HG03378 (cell line): ENCODE measurements around the gene CCDC14.
"Not testable (repeated sequence)": the region's sequence is repeated elsewhere in the genome, so short reads cannot be mapped to it uniquely, and the experiment has no call there.

Experiments
- ATAC-seq: cut with Tn5 transposase; IDR thresholded peaks from one replicate; pipeline ENCODE4 v1.9.1; 2021; ENCODE audit warnings: mild to moderate bottlenecking, moderate library complexity; ENCODE audit not compliant: unreplicated experiment

Gene CCDC14, protein sequence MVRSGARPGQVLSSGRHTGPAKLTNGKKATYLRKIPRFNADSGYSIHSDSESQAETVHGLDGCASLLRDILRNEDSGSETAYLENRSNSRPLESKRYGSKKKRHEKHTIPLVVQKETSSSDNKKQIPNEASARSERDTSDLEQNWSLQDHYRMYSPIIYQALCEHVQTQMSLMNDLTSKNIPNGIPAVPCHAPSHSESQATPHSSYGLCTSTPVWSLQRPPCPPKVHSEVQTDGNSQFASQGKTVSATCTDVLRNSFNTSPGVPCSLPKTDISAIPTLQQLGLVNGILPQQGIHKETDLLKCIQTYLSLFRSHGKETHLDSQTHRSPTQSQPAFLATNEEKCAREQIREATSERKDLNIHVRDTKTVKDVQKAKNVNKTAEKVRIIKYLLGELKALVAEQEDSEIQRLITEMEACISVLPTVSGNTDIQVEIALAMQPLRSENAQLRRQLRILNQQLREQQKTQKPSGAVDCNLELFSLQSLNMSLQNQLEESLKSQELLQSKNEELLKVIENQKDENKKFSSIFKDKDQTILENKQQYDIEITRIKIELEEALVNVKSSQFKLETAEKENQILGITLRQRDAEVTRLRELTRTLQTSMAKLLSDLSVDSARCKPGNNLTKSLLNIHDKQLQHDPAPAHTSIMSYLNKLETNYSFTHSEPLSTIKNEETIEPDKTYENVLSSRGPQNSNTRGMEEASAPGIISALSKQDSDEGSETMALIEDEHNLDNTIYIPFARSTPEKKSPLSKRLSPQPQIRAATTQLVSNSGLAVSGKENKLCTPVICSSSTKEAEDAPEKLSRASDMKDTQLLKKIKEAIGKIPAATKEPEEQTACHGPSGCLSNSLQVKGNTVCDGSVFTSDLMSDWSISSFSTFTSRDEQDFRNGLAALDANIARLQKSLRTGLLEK

DNA sequence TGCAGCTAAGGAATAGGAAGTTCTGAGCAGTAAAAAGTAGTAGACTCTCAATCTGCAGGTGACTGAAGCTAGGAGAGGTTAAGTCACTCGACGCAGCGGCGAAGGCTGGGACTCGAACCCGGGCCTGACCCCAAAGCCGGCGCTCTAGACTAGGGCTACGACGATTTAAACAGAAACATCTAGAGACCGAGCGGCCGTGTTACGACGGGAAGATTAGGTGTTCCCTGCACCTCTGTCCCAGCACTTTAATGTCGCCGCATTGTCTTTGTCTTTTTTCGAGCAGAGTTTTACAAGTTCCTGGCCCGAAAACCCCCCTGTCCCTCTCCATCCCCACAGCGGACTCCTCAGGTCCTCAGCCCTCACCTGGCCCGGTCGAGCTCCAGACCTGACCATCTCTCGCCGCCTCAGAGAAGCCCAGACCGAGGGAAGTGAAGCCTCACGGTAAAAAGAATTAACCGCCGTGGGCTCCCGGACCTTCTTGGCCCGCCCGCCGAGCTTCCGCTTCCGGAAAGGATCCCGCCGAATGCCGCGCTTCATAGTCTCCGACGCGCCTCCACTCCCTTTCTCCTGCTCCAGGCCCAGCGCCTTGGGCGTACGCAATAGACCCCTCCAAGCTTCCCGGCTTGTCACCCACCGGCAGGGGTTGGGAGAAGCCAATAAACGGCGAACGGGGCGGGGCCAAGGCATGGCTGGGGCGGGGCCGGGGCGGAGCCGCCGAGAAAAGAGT is at the start of gene CCDC14:
CCDC14 (minus strand) TSS at position 449 of the 727 bp plus-strand sequence; CDS start at position 393, 56 bp downstream.
- ATAC-seq = peak; percentile 74

DNA sequence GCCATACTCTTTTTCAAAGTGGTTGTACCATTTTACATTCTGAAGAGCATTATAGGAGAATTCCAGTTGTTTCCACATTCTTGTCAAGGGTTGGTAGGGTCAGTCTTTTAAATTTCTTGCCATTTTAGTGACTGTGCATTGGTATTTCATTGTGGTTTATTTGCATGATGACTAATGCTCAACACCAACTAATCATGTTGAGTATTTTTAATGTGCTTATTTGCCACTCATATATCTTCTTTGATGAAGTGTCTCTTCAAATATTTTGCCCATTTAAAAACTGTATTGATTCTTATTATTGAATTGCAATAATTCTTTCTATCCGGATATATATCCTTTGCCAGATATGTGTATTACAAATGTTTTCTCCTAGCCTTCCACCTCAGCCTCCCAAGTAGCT is 47.3 kb upstream of the CCDC14 start:
- not testable (repeated sequence) for ATAC-seq

DNA sequence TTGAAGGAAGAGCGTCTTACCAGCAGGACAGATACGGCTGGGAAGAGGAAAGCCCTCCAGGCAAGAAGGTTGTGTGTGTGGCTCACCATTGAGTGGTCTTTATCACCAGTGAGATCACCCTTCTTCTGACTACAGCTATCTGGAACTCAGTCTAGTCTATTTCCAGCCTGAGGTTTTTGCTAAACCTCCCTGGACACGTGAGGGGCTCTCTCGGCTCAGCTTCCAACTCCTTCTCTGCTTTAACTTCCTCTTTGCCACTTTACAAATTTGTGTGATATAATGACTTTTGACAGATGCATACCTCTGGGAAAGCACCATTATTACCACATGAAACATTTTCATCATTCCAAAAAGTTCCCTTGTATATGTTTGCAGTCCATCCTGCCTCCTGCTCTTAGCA is 46.2 kb upstream of the CCDC14 start:
- no peak for ATAC-seq

DNA sequence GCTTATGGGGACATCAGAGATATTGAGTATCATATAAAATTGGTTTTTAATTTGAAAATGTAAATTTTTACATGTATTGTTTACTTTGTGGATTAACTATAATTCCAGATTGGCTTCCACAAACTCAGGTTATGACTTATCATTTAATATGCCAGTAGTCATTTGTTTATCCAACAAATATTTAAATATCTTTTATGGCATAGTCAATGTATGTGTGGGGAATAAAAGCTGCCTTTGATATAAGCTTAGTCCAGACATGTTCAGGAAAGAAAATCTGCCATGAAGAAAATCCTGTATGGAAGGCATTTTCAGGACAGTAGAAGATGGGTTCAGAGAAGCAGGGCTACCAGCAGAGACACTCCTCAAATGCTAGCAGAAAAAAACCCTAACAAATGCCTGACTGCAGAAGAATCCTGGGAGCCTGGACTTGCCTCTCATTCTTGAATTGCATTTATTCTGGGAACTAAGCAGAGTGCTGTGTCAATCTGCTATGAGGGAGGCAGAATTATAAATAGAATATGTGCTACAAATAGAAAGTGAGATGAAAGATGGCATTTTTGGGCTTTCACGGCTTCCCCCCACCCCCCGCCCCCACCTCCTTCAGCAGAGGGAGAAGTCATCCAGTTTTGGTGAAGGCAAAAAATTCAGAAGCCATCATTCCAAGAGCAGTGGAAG is 41.5 kb upstream of the CCDC14 start:
- ATAC-seq = not testable (repeated sequence)

DNA sequence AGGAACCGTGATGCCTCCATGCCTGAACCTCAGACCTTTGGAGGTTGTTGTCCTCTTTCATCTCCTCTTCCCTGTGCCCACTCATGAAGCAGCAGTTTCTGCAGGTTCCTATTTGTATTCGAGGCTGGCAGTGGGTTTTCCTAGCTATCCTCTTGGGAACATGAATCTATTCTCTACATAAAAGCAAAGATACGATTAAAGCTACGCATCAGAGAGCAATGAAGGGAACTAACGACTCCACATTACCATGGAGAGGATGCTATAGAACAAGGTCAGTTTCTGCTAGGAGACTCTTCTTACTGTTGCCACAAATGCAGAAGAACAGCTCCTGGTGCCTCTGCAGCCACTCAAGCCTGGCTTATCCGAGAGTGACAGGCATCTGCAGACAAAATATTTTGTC is 40.3 kb upstream of the CCDC14 start:
- not testable (repeated sequence) for ATAC-seq

DNA sequence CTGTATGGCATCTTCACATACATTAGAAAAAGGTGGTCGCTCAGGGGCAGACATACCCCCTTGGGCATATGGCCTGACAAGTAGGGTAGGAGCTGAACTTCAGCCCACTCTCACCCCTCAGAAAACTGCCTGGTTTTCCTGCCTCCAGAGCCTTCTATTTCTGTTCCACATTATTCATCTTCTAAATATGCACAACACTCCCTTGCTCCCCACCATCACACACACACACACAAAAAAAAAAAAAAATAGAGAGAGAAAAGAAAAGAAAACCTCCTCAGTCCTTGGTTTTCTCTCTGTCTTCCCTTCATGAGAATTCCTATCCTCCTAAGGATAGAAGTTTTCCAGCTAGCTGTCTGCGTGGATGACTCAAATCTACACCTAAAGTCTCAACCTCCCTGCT is 36.5 kb upstream of the CCDC14 start:
- no peak for ATAC-seq

DNA sequence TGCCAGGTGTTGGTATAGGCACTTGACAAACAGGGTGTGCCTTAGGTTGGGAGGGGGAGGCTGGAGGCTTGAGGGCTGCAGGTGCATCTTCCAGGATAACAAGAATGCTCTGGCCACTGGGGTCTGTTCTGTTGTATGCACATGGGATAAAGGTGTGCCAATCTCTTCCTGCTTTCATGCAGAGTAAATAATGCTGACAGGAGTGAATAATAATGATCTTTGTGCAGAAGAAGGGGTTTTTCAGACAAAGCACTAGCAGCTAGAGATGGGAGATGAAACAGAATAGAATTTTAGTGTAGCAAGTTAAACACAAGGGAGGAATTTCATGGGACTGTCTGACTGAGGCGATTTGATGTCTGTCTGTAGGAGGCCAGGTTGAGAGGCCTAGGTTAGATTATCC is 32.8 kb upstream of the CCDC14 start:
- no peak for ATAC-seq

DNA sequence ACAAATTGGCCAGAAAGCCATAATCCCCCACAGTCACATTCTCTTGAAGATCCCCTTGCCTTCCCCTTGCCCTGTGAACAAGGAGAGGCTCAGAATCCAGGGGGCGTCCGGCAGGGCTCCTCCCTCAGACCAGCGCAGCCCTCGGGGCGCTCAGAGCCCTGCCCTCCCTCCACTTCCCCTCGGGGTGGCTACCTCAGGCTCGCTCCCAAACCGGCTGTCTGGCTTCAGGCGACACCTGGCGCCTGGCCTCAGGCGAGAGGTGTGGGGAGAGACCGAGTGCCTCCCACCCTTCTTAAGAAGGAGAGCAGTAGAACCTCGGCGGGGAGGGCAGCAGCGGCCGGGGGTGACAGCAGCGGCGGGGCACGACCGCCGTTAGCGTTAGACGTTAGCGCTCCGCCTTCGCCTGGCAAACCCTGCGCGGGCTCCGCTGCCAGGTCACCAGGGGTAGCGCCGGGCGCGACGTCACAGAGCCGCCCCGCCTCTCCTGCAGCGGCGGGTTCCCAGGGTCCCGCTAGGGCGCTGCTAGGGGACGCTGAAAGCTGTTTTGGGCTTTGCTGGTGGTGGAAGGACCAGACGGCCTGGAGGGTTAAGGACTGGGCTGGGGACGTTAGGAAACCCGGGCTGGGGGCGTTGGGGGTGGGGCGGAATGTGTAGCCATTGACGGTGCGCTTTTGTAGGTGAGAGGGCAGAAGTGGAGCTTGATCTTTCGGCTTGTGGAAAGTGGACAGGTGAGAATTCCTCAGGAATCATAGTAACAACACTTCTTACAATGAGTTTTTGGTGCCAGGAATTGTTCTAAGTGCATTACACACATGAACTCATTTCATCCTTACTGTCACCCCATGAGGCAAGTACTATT is 30.9 kb upstream of the CCDC14 start, which contains the start of gene ROPN1:
ROPN1 (minus strand) TSS at position 395 of the 859 bp plus-strand sequence. CDS start 11,643 bp downstream, outside the sequence.
- ATAC-seq = not testable (repeated sequence)

DNA sequence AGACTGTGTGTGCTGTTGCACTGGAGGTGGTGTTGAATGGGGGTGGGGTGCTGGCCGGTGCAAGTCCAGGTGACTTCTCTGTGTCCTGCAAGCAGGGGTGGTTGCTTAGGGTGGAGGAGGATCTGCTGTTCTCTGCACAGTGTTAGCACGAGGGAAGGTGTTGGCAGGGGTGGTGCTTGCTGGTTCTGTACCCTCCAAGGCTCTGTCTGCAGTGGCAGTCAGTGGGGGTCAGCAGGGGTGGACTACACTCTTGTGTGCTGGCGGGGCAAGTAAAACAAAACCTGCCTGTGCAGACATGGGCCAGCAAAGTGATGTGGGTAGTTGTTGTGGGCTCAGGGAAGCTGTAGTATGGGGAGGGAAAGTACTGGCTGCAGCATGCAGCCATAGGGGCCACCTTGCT is 25.4 kb upstream of the CCDC14 start:
- ATAC-seq = no peak

DNA sequence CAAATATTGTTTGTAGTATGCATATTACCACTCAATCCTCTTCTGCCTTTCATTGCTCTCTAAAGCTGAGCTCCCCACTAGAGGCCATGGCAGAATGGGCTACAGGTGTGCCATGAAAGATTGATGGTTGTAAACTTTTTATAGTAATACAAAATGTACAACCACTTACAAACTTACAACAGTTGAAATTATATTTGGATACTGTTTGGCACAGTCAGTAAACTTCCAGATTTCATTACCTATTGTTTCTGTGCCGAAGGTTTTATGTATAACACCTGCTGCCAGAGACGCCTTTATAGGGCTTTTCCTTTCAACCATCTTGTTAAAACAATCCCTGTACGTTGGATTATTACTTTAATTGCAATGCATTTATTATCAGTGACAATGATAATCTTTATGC is 23.9 kb upstream of the CCDC14 start:
- no peak for ATAC-seq

DNA sequence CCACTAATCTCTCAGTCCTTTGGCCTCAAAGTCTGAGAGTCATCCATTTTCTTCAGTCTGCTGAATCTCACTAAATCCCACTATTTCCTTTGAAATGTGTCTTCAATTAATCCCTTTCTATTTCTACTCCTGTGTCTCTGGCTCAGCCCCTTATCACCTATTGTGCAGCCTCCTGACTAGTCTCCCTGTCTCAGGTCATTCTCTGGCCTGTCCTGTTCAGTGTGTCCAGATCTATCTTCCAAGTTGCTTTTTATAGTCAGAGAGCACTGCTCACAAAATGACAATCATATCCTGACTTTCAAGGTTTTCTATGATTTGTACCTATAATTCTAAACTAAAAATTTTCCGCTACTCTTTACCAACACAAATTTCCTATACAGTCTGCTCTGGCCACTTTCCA is 23.3 kb upstream of the CCDC14 start:
- ATAC-seq = no peak

DNA sequence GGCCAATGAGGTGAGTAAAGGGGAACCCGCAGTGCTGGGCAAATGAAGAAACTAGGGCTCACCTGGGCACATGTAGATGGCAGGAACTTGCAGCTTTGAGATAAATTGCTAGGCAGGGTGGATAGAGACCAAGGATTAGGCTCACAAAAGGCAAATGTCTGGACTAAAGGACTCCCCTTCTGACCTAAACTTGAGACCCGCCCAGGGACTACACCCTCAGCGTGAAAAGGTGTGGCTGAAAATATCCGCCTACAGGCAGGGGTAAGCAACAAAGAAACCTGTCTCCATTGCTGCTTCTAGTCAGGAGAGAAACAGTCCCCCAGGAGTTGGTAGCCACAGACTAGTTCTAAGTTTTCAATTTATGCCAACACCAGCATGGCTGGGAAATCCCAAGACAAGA is 20.3 kb upstream of the CCDC14 start:
- not testable (repeated sequence) for ATAC-seq

DNA sequence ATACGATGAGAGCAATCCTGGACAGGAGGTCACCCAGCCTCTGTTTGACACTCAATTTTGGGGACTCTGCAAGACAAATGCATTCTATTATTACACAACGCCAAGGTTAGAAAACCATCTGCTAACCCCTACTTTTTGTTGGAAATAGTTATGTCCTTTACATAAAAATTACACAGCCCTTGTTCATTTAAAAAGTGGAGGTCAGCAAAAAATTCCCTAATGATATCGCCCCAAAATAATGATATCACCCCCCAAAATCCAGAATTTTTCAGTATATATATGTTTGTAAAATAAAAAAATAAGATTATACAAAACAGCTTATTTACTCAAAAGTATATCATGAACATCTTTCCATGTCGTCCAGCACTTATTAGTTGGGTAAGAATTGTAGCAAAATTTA is 19.5 kb upstream of the CCDC14 start:
- no peak for ATAC-seq

DNA sequence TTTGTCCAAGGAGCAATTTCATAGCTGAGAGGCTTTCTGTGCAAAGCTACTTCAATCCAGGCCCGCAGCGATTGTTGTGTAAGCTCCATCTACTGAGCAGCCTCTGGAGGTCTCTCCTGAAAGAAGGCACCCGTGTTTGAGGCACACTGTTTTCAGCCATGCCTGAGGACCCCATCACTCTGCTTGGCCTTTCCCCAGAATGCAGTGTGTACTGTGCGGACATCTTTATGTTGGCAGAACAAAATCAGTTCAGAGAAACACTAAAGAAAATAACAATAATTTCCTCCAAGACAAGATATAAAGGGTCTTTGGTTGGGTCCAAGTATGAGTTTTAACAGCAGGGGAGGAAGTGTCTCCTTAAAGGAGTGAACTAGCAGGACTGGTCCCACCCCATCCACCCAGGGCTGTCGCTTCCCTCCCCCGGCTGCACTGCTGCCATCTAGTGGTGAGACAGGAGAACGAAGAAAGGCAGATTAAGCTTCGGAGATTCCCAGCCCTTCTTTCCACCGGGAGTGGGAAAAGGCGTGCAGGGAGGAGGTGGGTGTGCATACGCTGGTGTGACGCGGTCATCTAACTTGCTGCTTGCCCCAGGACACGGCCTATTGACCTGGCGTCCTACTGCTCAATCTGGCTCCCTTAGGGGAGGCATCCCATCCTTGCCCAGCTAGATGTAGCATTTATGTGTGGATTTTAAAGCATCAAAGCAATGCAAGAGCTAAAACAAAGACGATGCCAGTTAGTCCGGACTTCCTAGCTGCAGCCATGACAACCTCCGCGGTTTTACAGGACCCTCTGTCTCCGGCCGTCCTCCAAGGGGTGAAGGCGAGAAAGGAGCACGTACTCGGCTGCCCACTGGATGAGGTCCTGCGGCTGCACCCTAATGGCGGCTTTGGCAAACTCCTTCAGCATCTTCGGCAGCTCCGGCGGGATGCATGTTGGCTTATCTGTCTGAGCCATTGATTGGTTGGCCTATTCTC is 18.8 kb upstream of the CCDC14 start:
- ATAC-seq = not testable (repeated sequence)

DNA sequence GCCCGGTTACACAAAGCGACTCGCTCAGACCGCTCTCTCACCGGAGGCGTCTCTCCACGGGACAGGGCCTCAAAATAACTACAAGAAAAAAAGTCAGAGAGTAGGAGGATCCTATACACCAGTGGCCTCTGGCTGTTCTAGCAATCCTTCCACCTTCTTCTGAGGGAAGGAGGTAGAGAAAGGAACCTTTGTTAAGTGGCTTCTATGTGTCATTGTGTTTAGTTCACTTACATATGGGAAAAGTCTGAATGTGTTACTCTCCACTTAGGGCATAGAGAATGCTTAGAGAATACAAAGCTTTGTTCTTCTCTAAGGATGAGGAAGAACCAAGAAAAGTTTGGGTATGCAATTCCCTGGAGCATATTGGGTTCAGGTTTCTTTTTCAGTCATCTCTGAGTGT is 15.9 kb upstream of the CCDC14 start:
- not testable (repeated sequence) for ATAC-seq

DNA sequence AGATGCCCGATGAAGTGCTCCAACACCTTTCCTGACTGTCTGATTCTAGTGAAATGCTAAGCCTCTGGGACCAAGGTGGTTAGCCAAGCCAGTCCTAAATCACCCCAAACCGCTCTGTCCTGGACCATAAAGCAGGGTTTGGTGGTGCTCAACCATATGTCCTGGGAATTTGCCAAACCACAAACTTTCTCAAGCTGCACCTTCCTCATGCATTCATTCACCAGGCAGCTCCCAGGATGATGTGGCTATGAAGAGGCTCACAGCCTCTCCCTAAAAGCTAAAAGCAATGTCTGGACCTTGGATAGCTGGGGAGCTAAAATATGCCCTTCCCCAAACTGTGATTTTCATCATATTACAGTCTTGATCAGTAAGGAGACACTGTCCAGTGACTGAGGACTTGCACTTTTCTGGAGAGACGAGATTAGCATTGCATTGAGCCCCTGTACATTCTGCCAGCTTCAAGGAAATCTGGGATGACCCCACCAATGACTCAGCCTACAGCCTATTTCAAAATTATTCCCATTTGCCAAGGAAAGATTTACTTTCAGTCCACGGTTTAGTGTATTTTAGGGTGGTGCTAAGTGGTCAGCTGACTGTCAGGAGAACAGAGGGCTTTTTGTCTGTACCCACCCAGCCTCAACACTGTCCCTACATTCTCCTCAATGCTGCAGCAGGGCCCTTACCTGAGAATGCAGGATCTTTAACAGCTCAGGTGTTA is 15.3 kb upstream of the CCDC14 start:
- ATAC-seq = not testable (repeated sequence)

DNA sequence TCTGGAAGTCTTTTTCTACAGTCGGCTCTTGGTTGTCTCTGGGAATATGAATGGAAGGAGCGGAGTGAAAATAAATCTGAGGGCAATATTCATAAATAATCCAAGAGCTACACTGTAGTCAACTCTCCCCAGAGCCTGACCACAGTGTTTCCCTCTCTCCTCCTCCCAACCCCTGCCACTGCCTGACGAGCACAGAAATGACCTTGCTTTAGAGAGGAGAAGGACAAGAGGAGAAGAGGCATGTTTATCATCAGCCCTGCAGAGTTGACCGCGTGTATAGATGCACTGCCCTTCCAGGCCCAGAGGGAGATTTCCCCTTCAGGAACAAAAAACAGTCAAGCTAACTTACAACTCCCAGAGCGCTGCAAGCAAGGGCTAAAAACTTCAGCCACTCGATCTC is 14.0 kb upstream of the CCDC14 start:
- ATAC-seq = not testable (repeated sequence)

DNA sequence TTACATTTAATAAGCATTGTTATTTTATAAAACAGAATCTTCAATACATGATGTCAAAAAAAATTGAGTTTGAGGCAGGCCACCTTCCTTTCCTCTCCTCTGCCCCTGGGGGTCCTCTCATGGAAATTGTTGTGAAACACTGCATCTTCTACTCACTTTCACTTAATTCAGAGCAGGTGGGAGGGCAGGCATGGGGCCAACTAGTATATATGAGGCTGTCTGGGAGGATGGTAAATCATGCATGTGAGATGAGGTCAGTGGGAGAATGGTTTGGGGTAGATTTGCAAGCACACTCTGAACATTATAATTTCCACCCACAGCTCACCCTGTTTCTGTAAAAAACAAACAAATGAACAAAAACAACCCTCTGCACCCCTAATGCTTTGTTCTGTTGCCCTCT is 10.4 kb upstream of the CCDC14 start:
- ATAC-seq = no peak
